K562 (cell line): ENCODE data around the gene CRCP. TPM values are rescaled to one million over a fixed set of nuclear protein-coding genes. Genes with fewer than 3 reads are reported as not detected.

Experiments used
- DACH1 ChIP-seq: fragments of 450-650 bp; IDR thresholded peaks from 2 replicates; pipeline ENCODE4 v1.6.1; 2018; ENCODE audit not compliant: partially characterized antibody
- HINFP ChIP-seq: fragments of 450-650 bp; conservative IDR thresholded peaks from 2 replicates; pipeline ENCODE4 v1.6.1; 2016; ENCODE audit warnings: missing genetic modification characterization, low read depth, mild to moderate bottlenecking, control low read depth, missing compliant biosample characterization
- MGA ChIP-seq: fragments of 450-650 bp; IDR thresholded peaks from 2 replicates; pipeline ENCODE4 v1.6.1; 2016; ENCODE audit warnings: mild to moderate bottlenecking, moderate library complexity
- MTF1 ChIP-seq: fragments of 250-450 bp; sonication (Bioruptor Pico); IDR thresholded peaks from 2 replicates; pipeline ENCODE4 v1.9.0; 2021; ENCODE audit warnings: moderate library complexity, mild to moderate bottlenecking, inconsistent platforms, borderline replicate concordance
- NFIC ChIP-seq: fragments of 450-650 bp; IDR thresholded peaks from 2 replicates; pipeline ENCODE4 v1.6.1; 2017; ENCODE audit warnings: mild to moderate bottlenecking, inconsistent platforms
- THRB ChIP-seq: fragments of 450-650 bp; formaldehyde crosslinking; conservative IDR thresholded peaks from 2 replicates; pipeline ENCODE4 v1.4.0; 2022; ENCODE audit warnings: mild to moderate bottlenecking, missing genetic modification characterization
- U2AF1 ChIP-seq: fragments of 200-400 bp; formaldehyde crosslinking; optimal IDR thresholded peaks from 2 replicates; pipeline ENCODE3; 2017; ENCODE audit warnings: mild to moderate bottlenecking, low read depth, low read length, moderate library complexity
- ZNF280B ChIP-seq: fragments of 250-450 bp; sonication (Bioruptor Pico); IDR thresholded peaks from 2 replicates; pipeline ENCODE4 v1.5.1; 2021; ENCODE audit warnings: mild to moderate bottlenecking
- ZNF431 ChIP-seq: sonication (generic); formaldehyde crosslinking; IDR thresholded peaks from 2 replicates; pipeline ENCODE4 v1.8.0; 2022; ENCODE audit warnings: mild to moderate bottlenecking, missing genetic modification reagents
- ZNF551 ChIP-seq: fragments of 250-450 bp; sonication (Bioruptor Pico); IDR thresholded peaks from 2 replicates; pipeline ENCODE4 v1.5.0; 2021; ENCODE audit warnings: mild to moderate bottlenecking, moderate library complexity
- polyA plus RNA-seq, 8 experiments: library from polyadenylated mRNA; depleted of rRNA in 4 of 8; stranded (reverse) in 5 of 8; unstranded in 3 of 8; fragments of >200 nt; fragmentation: Nextera tagmentation in 2 of 8; fragmentation: Illumina TruSeq in 1 of 8; extraction: Ambion mirVana in 2 of 8; extraction: Trizol in 1 of 8; gene quantifications; 2 replicates each; pipeline versions ENCODE4 v1.2.1 to v1.2.3, GENCODE V29; 2011 to 2014; ENCODE audit warnings: inconsistent platforms in 1 of 8, missing spikeins in 1 of 8
- total RNA-seq, 7 experiments: library from RNA; depleted of rRNA in 6 of 7; stranded (reverse); fragments of >200 nt in 6 of 7; fragmentation: Illumina TruSeq in 2 of 7; extraction: Trizol in 2 of 7; gene quantifications; 2 replicates each; pipeline versions ENCODE4 v1.2.1 to v1.2.3, GENCODE V29; 2011 to 2021; ENCODE audit warnings: low replicate concordance in 1 of 7

CRCP gene
- total and polyA plus RNA-seq, 9 of the 15 experiments (the other 6 are each of a cell fraction or from before 2014, with no cell fraction given): 22.1 to 58.3 (median 43.4) TPM

- TF ChIP-seq MGA: peak; percentile 22; the same call in 1 of the 2 replicates
- TF ChIP-seq ZNF431 (CRISPR knock-in tag): peak; percentile 59; the same call in 1 of the 2 replicates
- peak; percentile 27; the same call in 1 of the 2 replicates for TF ChIP-seq NFIC
- TF ChIP-seq THRB (CRISPR knock-in tag): no peak
- no peak for TF ChIP-seq ZNF551 (CRISPR knock-in tag)
- no peak for TF ChIP-seq MTF1 (CRISPR knock-in tag)
- peak; percentile 81 for TF ChIP-seq U2AF1
- no peak for TF ChIP-seq ZNF280B (CRISPR knock-in tag)
- TF ChIP-seq HINFP: no peak
- TF ChIP-seq DACH1: no peak
These were observed 38.8 kb upstream of the CRCP start, which contains the start of gene ASL (continued) for GRCh38 chr7:66075590-66076461.
